Fibroblast of skin of back (primary cell): ENCODE data around the gene ITGA8.

Experiments used
- DNase-seq: peaks from one replicate; pipeline ENCODE4 v3.0.0-alpha.2; 2013

ITGA8 gene

GRCh38 chr10:15730341-15730740, 10.6 kb upstream of the ITGA8 start:
- no peak for DNase-seq

- DNase-seq, result no peak
Measured at GRCh38 chr10:15729890-15730289, 10.2 kb upstream of the ITGA8 start.

- DNase-seq, result no peak
Measured at GRCh38 chr10:15726042-15726441, 6.3 kb upstream of the ITGA8 start.

GRCh38 chr10:15725603-15726002, 5.9 kb upstream of the ITGA8 start:
- peak; percentile 69 for DNase-seq

GRCh38 chr10:15724683-15725082, 5.0 kb upstream of the ITGA8 start:
- DNase-seq, result no peak

- DNase-seq, result no peak
Measured at GRCh38 chr10:15723803-15724202, 4.1 kb upstream of the ITGA8 start.

GRCh38 chr10:15720635-15721287, 1.0 kb upstream of the ITGA8 start:
- no peak for DNase-seq

GRCh38 chr10:15719049-15719898, 448 bp downstream of the ITGA8 start:
- peak; percentile 49 for DNase-seq

- peak; percentile 19 for DNase-seq
Measured at GRCh38 chr10:15718694-15719048, 1.1 kb downstream of the ITGA8 start.

- peak; percentile 46 for DNase-seq
Measured at GRCh38 chr10:15715619-15716227, 4.0 kb downstream of the ITGA8 start.

- DNase-seq, result no peak
Measured at GRCh38 chr10:15714847-15715246, 4.9 kb downstream of the ITGA8 start.

GRCh38 chr10:15712883-15713282, 6.8 kb downstream of the ITGA8 start:
- peak; percentile 84 for DNase-seq

- DNase-seq, result no peak
Measured at GRCh38 chr10:15710455-15710854, 9.3 kb downstream of the ITGA8 start.

- no peak for DNase-seq
Measured at GRCh38 chr10:15705298-15705697, 14.4 kb downstream of the ITGA8 start.

- peak; percentile 57 for DNase-seq
Measured at GRCh38 chr10:15704581-15704968, 15.1 kb downstream of the ITGA8 start.

GRCh38 chr10:15703944-15704580, 15.7 kb downstream of the ITGA8 start:
- DNase-seq, result no peak

- DNase-seq, result peak; percentile 55
Measured at GRCh38 chr10:15703151-15703880, 16.4 kb downstream of the ITGA8 start.

GRCh38 chr10:15700078-15700674, 19.5 kb downstream of the ITGA8 start:
- DNase-seq, result no peak

GRCh38 chr10:15695852-15696251, 23.9 kb downstream of the ITGA8 start:
- DNase-seq, result no peak

- no peak for DNase-seq
Measured at GRCh38 chr10:15690031-15690430, 29.7 kb downstream of the ITGA8 start.

GRCh38 chr10:15684768-15685167, 35.0 kb downstream of the ITGA8 start:
- no peak for DNase-seq

- no peak for DNase-seq
Measured at GRCh38 chr10:15681076-15681475, 38.6 kb downstream of the ITGA8 start.
